ENCODE results near the gene SNX24.

DNA sequence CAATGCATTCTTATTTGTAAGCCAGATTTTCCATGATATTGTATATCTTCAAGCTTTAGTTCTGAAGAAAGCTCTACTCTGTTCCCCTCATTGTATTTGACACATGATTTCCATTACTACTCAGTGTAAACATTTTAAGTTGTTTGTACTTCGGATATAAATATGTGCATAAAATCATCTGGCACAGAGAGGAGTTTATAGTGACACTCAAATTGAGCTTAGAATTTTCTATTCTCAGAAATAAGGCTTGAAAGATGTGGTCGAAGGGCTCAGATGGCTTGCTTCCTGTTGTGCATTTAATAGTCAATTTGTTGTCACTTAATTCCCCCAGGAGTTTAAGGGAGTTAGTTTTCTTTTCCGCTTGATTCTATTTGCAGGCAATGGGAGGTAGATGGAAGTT, 102.4 kb downstream of the SNX24 start:
- no peak for TF ChIP-seq CTCF (IDR thresholded peaks at IDR 0.05; ENCODE audit: insufficient read depth, low read length, poor library complexity, severe bottlenecking)
- TF ChIP-seq EZH2phosphoT487 (conservative IDR thresholded peaks at IDR 0.05; ENCODE audit: low read length) = no peak

Measured in SU-DHL-6 (cell line).